PC-3 (cell line): ENCODE measurements around the gene MYO1A. TPM values are rescaled to one million over a fixed set of nuclear protein-coding genes. Genes with fewer than 3 reads are reported as not detected.

ENCODE experiments used
- ATAC-seq: fragments of 200-7000 bp; cut with Tn5 transposase; 2 replicates; pipeline ENCODE4 v1.9.1; 2020; ENCODE audit warnings: mild to moderate bottlenecking, moderate library complexity
- BruUV-seq: library from RNA; stranded (reverse); fragments of 400-500 nt; replicated peaks from 2 replicates; lab custom pipeline; 2021; lab: Mats Ljungman, UMichigan
- CTCF ChIA-PET: fragments of 300-600 bp; sonication (Branson Sonifier 250); formaldehyde crosslinking; loops from one replicate; lab custom pipeline; 2022; ENCODE audit warnings: antibody characterized with exemption; lab: Charles Lee
- POLR2A ChIA-PET: fragments of 300-600 bp; sonication (Branson Sonifier 250); formaldehyde crosslinking; loops from one replicate; lab custom pipeline; 2022; ENCODE audit warnings: antibody characterized with exemption; ENCODE audit not compliant: unreplicated experiment; lab: Charles Lee
- DNase-seq: peaks from one replicate; pipeline ENCODE4 v3.0.0-alpha.2; 2015
- H2AFZ ChIP-seq: fragments of 300-600 bp; sonication (generic); 2 replicates; pipeline ENCODE4 v1.6.0; 2016; ENCODE audit warnings: antibody characterized with exemption, low read length
- H3F3A ChIP-seq: fragments of 300-600 bp; sonication (generic); one replicate; pipeline ENCODE4 v1.6.0; 2017; ENCODE audit warnings: antibody characterized with exemption, low read length, control low read depth, mild to moderate bottlenecking; ENCODE audit not compliant: unreplicated experiment
- H3K27ac ChIP-seq: fragments of 300-600 bp; sonication (generic); 2 replicates; pipeline ENCODE4 v1.5.1; 2016; ENCODE audit warnings: mild to moderate bottlenecking, low read length
- H3K27me3 ChIP-seq: fragments of 300-600 bp; sonication (generic); 2 replicates; pipeline ENCODE4 v1.6.1; 2016; ENCODE audit warnings: low read length, mixed read lengths
- H3K36me3 ChIP-seq: fragments of 300-600 bp; sonication (generic); 2 replicates; pipeline ENCODE4 v1.6.1; 2016; ENCODE audit warnings: low read depth, mixed run types, low read length, mixed read lengths
- H3K4me1 ChIP-seq: fragments of 300-600 bp; sonication (generic); 2 replicates; pipeline ENCODE4 v1.5.1; 2016; ENCODE audit warnings: low read length; ENCODE audit not compliant: insufficient read depth
- H3K4me2 ChIP-seq: fragments of 300-600 bp; sonication (generic); 2 replicates; pipeline ENCODE4 v1.6.0; 2016; ENCODE audit warnings: low read length
- H3K4me3 ChIP-seq: fragments of 300-600 bp; sonication (generic); 2 replicates; pipeline ENCODE4 v1.5.1; 2016; ENCODE audit warnings: mild to moderate bottlenecking, low read length, mixed read lengths
- H3K79me2 ChIP-seq: fragments of 300-600 bp; sonication (generic); 2 replicates; pipeline ENCODE4 v1.6.1; 2017; ENCODE audit warnings: low read length, mixed read lengths
- H3K9ac ChIP-seq: fragments of 300-600 bp; sonication (generic); 2 replicates; pipeline ENCODE4 v1.6.0; 2016; ENCODE audit warnings: mild to moderate bottlenecking, low read length
- H3K9me2 ChIP-seq: fragments of 300-600 bp; sonication (generic); replicated peaks from 2 replicates; pipeline ENCODE4 v1.6.1; 2016; ENCODE audit warnings: mixed run types, low read length, mixed read lengths
- H3K9me3 ChIP-seq: fragments of 300-600 bp; sonication (generic); 2 replicates; pipeline ENCODE4 v1.6.1; 2016; ENCODE audit warnings: low read length, mixed read lengths
- H4K20me1 ChIP-seq: fragments of 300-600 bp; sonication (generic); 2 replicates; pipeline ENCODE4 v1.6.1; 2016; ENCODE audit warnings: low read length, mixed read lengths
- CTCF ChIP-seq: fragments of 300-600 bp; sonication (generic); conservative IDR thresholded peaks from 2 replicates; pipeline ENCODE4 v1.5.1; 2017; ENCODE audit warnings: antibody characterized with exemption, low read depth, mild to moderate bottlenecking, low read length
- EZH2 ChIP-seq: fragments of 300-600 bp; sonication (generic); IDR thresholded peaks from one replicate; pipeline ENCODE4 v1.6.1; 2017; ENCODE audit warnings: antibody characterized with exemption, mild to moderate bottlenecking, low read length; ENCODE audit not compliant: unreplicated experiment
- EZH2phosphoT487 ChIP-seq: fragments of 300-600 bp; sonication (generic); IDR thresholded peaks from 2 replicates; pipeline ENCODE4 v1.6.1; 2018; ENCODE audit warnings: mild to moderate bottlenecking, antibody characterized with exemption, low read length, borderline replicate concordance
- intact Hi-C: fragments of 100-400 bp; cut with micrococcal nuclease; formaldehyde crosslinking; loops from 2 replicates; pipeline ENCODE4 v1.9.0; 2023
- total RNA-seq: library from RNA; depleted of rRNA; stranded (reverse); fragments of >200 nt; gene quantifications from 2 replicates; pipeline ENCODE4 v1.2.3, GENCODE V29; 2014

Gene MYO1A
- total RNA-seq, 1 experiment from 2014 or later: not detected

- CTCF ChIA-PET: interaction anchor here (0.6 kb wide), 1 partner anchor 14 kb away, joined by 3 read pairs; the partner anchor contains the start of gene NEMP1
- no peaks in the 10 kb centered on the region for H3K36me3 ChIP-seq
- no peak overlapping the region for H2AFZ ChIP-seq
- no peaks in the 10 kb centered on the region for H3K27me3 ChIP-seq
- POLR2A ChIA-PET: no interaction called here
- intact Hi-C loops: no loop called here
- H3K4me1 ChIP-seq: peaks cover 8% of the 10 kb centered on the region
- BruUV-seq: no TSS peak
- DNase-seq (no peak), ATAC-seq (no peak)
- no peak overlapping the region for H3K4me2 ChIP-seq
- no peaks in the 10 kb centered on the region for H3K9me3 ChIP-seq
- H3K79me2 ChIP-seq: peaks cover 19% of the 10 kb centered on the region
- H3K9ac ChIP-seq: no peak overlapping the region
- TF ChIP-seq EZH2 (no peak), CTCF (no peak), EZH2phosphoT487 (no peak)
- H3F3A ChIP-seq: peaks cover 6% of the 10 kb centered on the region
- no peaks in the 10 kb centered on the region for H3K9me2 ChIP-seq
- H4K20me1 ChIP-seq: no peaks in the 10 kb centered on the region
- H3K4me3 ChIP-seq: no peak overlapping the region
- H3K27ac ChIP-seq: no peak overlapping the region
Measured at GRCh38 chr12:57092529-57092862, 42.6 kb upstream of the MYO1A start.

- H4K20me1 ChIP-seq: no peaks in the 10 kb centered on the region
Measured at GRCh38 chr12:57091638-57092528, 42.0 kb upstream of the MYO1A start.

More at GRCh38 chr12:57091638-57092528, 42.0 kb upstream of the MYO1A start:
- H3K9me2 ChIP-seq: no peaks in the 10 kb centered on the region
- TF ChIP-seq CTCF: no peak
- TF ChIP-seq EZH2: no peak
- TF ChIP-seq EZH2phosphoT487: no peak
- H2AFZ ChIP-seq: no peak overlapping the region
- H3F3A ChIP-seq: peaks cover 6% of the 10 kb centered on the region
- POLR2A ChIA-PET: no interaction called here
- H3K27ac ChIP-seq: no peak overlapping the region
- peaks cover 8% of the 10 kb centered on the region for H3K4me1 ChIP-seq
- H3K36me3 ChIP-seq: no peaks in the 10 kb centered on the region
- H3K9ac ChIP-seq: no peak overlapping the region
- H3K9me3 ChIP-seq: no peaks in the 10 kb centered on the region
- H3K79me2 ChIP-seq: peaks cover 19% of the 10 kb centered on the region
- DNase-seq (no peak), ATAC-seq (no peak)
- no TSS peak for BruUV-seq
- H3K27me3 ChIP-seq: no peaks in the 10 kb centered on the region
- H3K4me2 ChIP-seq: no peak overlapping the region
- CTCF ChIA-PET: interaction anchor here (0.6 kb wide), 1 partner anchor 13 kb away, joined by 3 read pairs; the partner anchor contains the start of gene NEMP1
- H3K4me3 ChIP-seq: no peak overlapping the region
- intact Hi-C loops: no loop called here
